Measurements from ENCODE around the gene TBX2.

DNA sequence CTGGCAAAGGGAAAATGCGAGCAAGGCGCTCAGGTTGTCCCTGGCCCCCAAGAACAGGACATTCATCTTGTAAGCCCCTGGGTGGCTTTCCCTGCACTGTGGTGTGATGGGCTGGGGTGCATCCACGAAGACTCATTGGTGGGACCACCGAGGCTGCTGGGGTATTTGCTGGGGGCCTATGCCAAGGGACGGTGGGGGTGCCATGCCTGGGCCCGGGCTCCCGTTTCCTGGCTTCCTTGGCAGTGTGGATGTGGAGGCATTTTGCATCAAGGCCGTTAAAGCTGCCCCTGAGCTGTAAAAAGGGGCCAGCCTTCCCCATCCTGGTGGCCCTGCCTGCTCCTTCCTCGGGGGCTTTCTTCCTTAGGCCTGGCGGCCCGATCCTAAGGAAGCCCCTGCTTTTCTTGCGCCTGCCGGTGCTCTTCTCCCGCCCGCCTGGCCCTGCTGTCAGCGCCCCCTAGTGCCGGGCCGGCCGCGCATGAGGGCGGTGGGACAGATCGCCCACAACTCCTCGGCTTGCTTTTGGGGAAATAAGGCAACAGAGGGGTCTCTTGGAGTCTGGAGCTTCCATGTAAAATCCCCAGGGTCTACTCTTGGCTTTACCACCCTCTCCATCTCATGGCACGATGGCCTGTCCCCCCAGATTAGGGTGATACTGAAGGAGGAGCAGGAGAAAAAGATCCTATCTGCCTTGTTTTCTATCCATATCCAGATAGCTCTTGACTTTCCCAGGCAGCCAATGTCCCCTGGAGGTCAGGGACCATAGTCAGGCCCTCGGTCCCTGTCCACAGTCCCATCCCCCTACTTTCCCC, 9.8 kb upstream of the TBX2 start:
- TF ChIP-seq, protein P1, sequence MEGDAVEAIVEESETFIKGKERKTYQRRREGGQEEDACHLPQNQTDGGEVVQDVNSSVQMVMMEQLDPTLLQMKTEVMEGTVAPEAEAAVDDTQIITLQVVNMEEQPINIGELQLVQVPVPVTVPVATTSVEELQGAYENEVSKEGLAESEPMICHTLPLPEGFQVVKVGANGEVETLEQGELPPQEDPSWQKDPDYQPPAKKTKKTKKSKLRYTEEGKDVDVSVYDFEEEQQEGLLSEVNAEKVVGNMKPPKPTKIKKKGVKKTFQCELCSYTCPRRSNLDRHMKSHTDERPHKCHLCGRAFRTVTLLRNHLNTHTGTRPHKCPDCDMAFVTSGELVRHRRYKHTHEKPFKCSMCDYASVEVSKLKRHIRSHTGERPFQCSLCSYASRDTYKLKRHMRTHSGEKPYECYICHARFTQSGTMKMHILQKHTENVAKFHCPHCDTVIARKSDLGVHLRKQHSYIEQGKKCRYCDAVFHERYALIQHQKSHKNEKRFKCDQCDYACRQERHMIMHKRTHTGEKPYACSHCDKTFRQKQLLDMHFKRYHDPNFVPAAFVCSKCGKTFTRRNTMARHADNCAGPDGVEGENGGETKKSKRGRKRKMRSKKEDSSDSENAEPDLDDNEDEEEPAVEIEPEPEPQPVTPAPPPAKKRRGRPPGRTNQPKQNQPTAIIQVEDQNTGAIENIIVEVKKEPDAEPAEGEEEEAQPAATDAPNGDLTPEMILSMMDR (conservative IDR thresholded peaks at IDR 0.05; ENCODE audit: low read depth, low read length), result peak; percentile 98
- no peak for TF ChIP-seq EZH2 (IDR thresholded peaks at IDR 0.05; ENCODE audit: borderline replicate concordance, low read depth, low read length, poor library complexity, severe bottlenecking)

Measured in A673 (cell line).